Transverse colon (tissue), 4 donors: ENCODE measurements around the gene CYSRT1. TPM values are rescaled to one million over a fixed set of nuclear protein-coding genes. Genes with fewer than 3 reads are reported as not detected.

Experiments used
- DNase-seq: peaks from one replicate; pipeline ENCODE4 v3.0.0-alpha.2; 2019
- H3K27ac ChIP-seq, 4 donors: fragments of 200-600 bp; sonication (generic); 2 replicates each; pipeline ENCODE4 v1.5.1; 2016 to 2018; ENCODE audit warnings: inconsistent platforms in 4 of 4
- H3K27me3 ChIP-seq: fragments of 200-600 bp; sonication (generic); 2 replicates; pipeline ENCODE4 v1.5.1; 2017; ENCODE audit warnings: inconsistent platforms
- H3K36me3 ChIP-seq, 4 donors: fragments of 200-600 bp; sonication (generic); 2 replicates each; pipeline ENCODE4 v1.5.1; 2017 to 2019; ENCODE audit warnings: inconsistent platforms in 4 of 4
- H3K4me1 ChIP-seq, 4 donors: fragments of 200-600 bp; sonication (generic); 2 replicates each; pipeline ENCODE4 v1.5.1; 2017 to 2020; ENCODE audit warnings: inconsistent platforms in 4 of 4
- H3K4me3 ChIP-seq, 4 donors: fragments of 200-600 bp; sonication (generic); 1 replicate in 1 of 4; 2 replicates in 3 of 4; pipeline versions ENCODE4 v1.5.1 to v1.6.1; 2017 to 2019; ENCODE audit warnings: inconsistent platforms in 4 of 4
- H3K9me3 ChIP-seq, 2 donors: fragments of 200-600 bp; sonication (generic); 2 replicates each; pipeline ENCODE4 v1.5.1; 2017 to 2019; ENCODE audit warnings: inconsistent platforms in 2 of 2
- EP300 ChIP-seq: sonication (generic); formaldehyde crosslinking; IDR thresholded peaks from one replicate; pipeline ENCODE4 v1.6.1; 2017; ENCODE audit warnings: antibody characterized with exemption, low read depth
- POLR2A ChIP-seq: fragments of 450-650 bp; IDR thresholded peaks from one replicate; pipeline ENCODE4 v1.6.1; 2016; ENCODE audit warnings: antibody characterized with exemption, mild to moderate bottlenecking, moderate library complexity
- POLR2AphosphoS5 ChIP-seq, 3 donors: sonication (generic); formaldehyde crosslinking; IDR thresholded peaks; one replicate each; pipeline ENCODE4 v1.6.1; 2016; ENCODE audit warnings: antibody characterized with exemption in 3 of 3
- WGBS, 2 donors: methylation state at CpG; one replicate each; pipeline ENCODE4 v1.1.5; 2018; ENCODE audit warnings: low coverage in 1 of 2; 5-methylcytosine and 5-hydroxymethylcytosine counted together
- in situ Hi-C, 4 donors: fragments of 200-750 bp; cut with MboI; loops; one replicate each; pipeline versions ENCODE4 v1.15.0 to v1.15.1; 2017; ENCODE audit warnings: low sequenced_read_pairs in 3 of 4, low pct_ligation_motif_present in 1 of 4, low pct_unique_long_range_greater_than_20kb in 1 of 4
- intact Hi-C: fragments of 100-400 bp; cut with DNase I; formaldehyde crosslinking; loops from one replicate; pipeline ENCODE4 v1.15.1; 2023; ENCODE audit warnings: low total_unique reads
- total RNA-seq, 4 donors: library from RNA; depleted of rRNA; stranded (reverse); fragments of >200 nt; gene quantifications; one replicate each; pipeline ENCODE4 v1.1.0, GENCODE V29; 2016
- TF ChIP-seq, protein P1 (sequence below), 5 experiments: fragments of 200-600 bp in 3 of 5; fragments of 450-650 bp in 2 of 5; sonication (generic) in 3 of 5; IDR thresholded peaks; 1 replicate in 2 of 5; 2 replicates in 3 of 5; pipeline ENCODE4 v1.5.1; 2016 to 2017; ENCODE audit warnings: antibody characterized with exemption in 5 of 5, inconsistent platforms in 3 of 5, mild to moderate bottlenecking in 2 of 5, moderate library complexity in 1 of 5

The CYSRT1 gene
- total RNA-seq, 4 donors from 2014 or later = not detected

DNA sequence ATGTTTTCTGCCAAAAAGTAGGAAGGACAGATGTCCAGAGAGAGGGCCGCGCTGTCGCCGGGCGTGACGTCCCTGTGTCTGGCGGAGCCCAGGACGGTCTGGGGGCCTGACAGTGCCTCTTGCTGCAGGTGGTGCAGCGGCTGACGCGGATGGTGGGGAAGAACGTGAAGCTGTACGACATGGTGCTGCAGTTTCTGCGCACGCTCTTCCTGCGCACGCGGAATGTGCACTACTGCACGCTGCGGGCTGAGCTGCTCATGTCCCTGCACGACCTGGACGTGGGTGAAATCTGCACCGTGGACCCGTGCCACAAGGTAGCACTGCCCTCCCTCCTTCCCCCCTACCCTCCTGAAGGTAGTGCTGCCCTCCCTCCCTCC lies 37.9 kb downstream of the CYSRT1 start:
- peaks cover 0 to 3% (median 2%) of the 10 kb centered on the region in 4 donors for H3K4me1 ChIP-seq
- intact Hi-C loops = no loop called here
- H3K27ac ChIP-seq = no peak overlapping the region
- no peak overlapping the region for H3K4me3 ChIP-seq
- TF ChIP-seq EP300 (no peak), POLR2AphosphoS5 (IDR thresholded peaks at IDR 0.05) (no peak), POLR2A (no peak)
- TF ChIP-seq, protein P1, sequence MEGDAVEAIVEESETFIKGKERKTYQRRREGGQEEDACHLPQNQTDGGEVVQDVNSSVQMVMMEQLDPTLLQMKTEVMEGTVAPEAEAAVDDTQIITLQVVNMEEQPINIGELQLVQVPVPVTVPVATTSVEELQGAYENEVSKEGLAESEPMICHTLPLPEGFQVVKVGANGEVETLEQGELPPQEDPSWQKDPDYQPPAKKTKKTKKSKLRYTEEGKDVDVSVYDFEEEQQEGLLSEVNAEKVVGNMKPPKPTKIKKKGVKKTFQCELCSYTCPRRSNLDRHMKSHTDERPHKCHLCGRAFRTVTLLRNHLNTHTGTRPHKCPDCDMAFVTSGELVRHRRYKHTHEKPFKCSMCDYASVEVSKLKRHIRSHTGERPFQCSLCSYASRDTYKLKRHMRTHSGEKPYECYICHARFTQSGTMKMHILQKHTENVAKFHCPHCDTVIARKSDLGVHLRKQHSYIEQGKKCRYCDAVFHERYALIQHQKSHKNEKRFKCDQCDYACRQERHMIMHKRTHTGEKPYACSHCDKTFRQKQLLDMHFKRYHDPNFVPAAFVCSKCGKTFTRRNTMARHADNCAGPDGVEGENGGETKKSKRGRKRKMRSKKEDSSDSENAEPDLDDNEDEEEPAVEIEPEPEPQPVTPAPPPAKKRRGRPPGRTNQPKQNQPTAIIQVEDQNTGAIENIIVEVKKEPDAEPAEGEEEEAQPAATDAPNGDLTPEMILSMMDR (IDR thresholded peaks at IDR 0.05) = no peak
- H3K27me3 ChIP-seq = no peaks in the 10 kb centered on the region
- H3K36me3 ChIP-seq = peaks cover 0 to 34% (median 8%) of the 10 kb centered on the region in 4 donors
- H3K9me3 ChIP-seq = no peaks in the 10 kb centered on the region
- 89% methylated on average over 16 to 24 of the region's 24 CpGs for WGBS, 2 donors
- in situ Hi-C loops = no loop called here
- DNase-seq = no peak

DNA sequence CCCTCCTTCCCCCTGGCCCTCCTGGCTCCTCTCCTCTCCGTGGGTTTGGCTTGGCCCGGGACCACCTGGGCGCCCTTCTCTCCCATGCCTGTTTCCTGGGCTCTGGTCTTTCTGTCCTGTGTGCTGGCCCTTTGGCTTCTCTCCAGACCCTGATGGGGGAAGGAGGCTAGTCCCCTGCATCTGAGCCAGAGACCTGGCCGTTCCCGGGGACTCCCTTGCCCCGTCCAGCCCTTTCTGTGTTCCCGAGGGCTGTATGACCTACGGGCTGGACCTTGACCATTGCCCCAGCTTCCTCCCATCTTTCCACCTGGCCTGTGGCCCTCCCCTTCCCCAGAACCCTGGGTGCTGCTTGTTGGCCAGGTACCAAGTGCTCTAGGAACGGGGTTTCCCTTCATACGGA lies 38.5 kb downstream of the CYSRT1 start:
- H3K36me3 ChIP-seq = peaks cover 0 to 35% (median 8%) of the 10 kb centered on the region in 4 donors

DNA sequence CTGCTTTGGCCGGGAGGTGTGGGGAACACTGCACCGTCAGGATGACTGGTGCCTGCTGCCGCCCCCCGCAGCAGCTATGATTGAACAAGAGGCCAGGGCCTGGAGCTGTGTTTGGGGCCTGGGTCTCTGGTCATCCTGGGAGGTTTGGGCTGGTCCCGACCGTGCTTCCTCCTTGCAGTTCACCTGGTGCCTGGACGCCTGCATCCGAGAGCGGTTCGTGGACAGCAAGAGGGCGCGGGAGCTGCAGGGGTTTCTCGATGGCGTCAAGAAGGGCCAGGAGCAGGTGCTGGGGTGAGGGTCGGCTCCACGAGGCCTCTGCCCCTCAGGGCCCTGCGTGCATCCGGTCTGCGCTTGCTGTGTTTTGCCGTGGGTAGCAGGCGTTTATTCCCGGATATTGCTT lies 39.1 kb downstream of the CYSRT1 start:
- TF ChIP-seq EP300 (no peak), POLR2AphosphoS5 (IDR thresholded peaks at IDR 0.05) (no peak), POLR2A (no peak)
- TF ChIP-seq, protein P1 (IDR thresholded peaks at IDR 0.05) = no peak
- H3K4me3 ChIP-seq = no peak overlapping the region
- no peak for DNase-seq
- H3K4me1 ChIP-seq = peaks cover 6 to 15% (median 14%) of the 10 kb centered on the region in 4 donors
- no peak overlapping the region for H3K27ac ChIP-seq
- H3K27me3 ChIP-seq = no peaks in the 10 kb centered on the region
- in situ Hi-C loops (no loop called here), intact Hi-C loops (no loop called here)
- H3K9me3 ChIP-seq = no peaks in the 10 kb centered on the region
- H3K36me3 ChIP-seq = peaks cover 0 to 31% (median 8%) of the 10 kb centered on the region in 4 donors
- WGBS, 2 donors = 94 to 98% methylated on average over 9 to 22 of the region's 22 CpGs

More for the DNA sequence above, 38.5 kb downstream of the CYSRT1 start:
- no peaks in the 10 kb centered on the region for H3K9me3 ChIP-seq
- peaks cover under 1 to 9% (median 8%) of the 10 kb centered on the region in 4 donors for H3K4me1 ChIP-seq
- intact Hi-C loops (no loop called here), in situ Hi-C loops (no loop called here)
- H3K27me3 ChIP-seq = no peaks in the 10 kb centered on the region
- H3K4me3 ChIP-seq = no peak overlapping the region
- DNase-seq = no peak
- TF ChIP-seq EP300 = no peak
- TF ChIP-seq POLR2A = no peak
- TF ChIP-seq, protein P1 (IDR thresholded peaks at IDR 0.05) = no peak
- no peak for TF ChIP-seq POLR2AphosphoS5 (IDR thresholded peaks at IDR 0.05)
- WGBS, 2 donors = 83% methylated on average over 10 of the region's 10 CpGs; no CpG with 5 or more reads in 1 of the 2 donors
- no peak overlapping the region for H3K27ac ChIP-seq

DNA sequence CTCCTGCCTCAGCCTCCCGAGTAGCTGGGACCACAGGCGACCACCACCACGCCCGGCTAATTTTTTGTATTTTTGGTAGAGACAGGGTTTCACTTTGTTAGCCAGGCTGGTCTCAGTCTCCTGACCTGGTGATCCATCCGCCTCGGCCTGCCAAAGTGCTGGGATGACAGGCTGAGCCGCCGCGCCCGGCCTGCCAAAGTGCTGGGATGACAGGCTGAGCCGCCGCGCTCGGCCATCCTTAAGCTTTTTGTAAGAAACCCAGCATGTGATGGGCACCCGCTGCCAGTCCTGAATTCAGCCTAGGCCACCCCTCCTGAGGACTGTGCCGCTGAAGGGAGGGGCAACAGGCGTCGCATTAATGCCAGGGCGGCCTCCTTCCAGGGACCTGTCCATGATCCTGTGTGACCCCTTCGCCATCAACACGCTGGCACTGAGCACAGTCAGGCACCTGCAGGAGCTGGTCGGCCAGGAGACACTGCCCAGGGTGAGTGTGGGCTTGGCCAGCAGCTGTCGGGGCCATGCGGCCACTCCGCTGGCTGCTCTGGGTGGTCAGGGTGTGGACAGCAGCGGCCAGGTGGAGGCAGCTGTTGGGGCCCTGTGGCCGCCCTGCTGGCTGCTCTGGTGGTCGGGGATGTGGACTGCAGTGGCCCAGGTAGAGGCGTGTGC lies 40.7 kb downstream of the CYSRT1 start:
- no peaks in the 10 kb centered on the region for H3K27me3 ChIP-seq
- peaks cover 0 to 28% (median 8%) of the 10 kb centered on the region in 4 donors for H3K36me3 ChIP-seq
- 91% methylated on average over 29 of the region's 29 CpGs; no CpG with 5 or more reads in 1 of the 2 donors for whole genome bisulfite sequencing, 2 donors
- H3K27ac ChIP-seq = no peak overlapping the region
- H3K4me1 ChIP-seq = peaks cover 13 to 24% (median 22%) of the 10 kb centered on the region in 4 donors
- DNase-seq = no peak
- intact Hi-C loops (no loop called here), in situ Hi-C loops (no loop called here)
- no peak overlapping the region for H3K4me3 ChIP-seq
- no peak for TF ChIP-seq POLR2AphosphoS5 (IDR thresholded peaks at IDR 0.05)
- TF ChIP-seq, protein P1 (IDR thresholded peaks at IDR 0.05) = no peak
- no peak for TF ChIP-seq EP300
- no peak for TF ChIP-seq POLR2A
- no peaks in the 10 kb centered on the region for H3K9me3 ChIP-seq
